BE2C (cell line): ENCODE measurements around the gene BEND2.

Source experiments
- DNase-seq: peaks from one replicate; pipeline ENCODE4 v3.0.0-alpha.2; 2020
- H3K27me3 ChIP-seq: fragments of 250-450 bp; sonication (Bioruptor Pico); 2 replicates; pipeline ENCODE4 v1.5.1; 2020; ENCODE audit warnings: mild to moderate bottlenecking
- H3K36me3 ChIP-seq: fragments of 250-450 bp; sonication (Bioruptor Pico); 2 replicates; pipeline ENCODE4 v1.5.1; 2020; ENCODE audit warnings: mild to moderate bottlenecking
- H3K4me1 ChIP-seq: fragments of 250-450 bp; sonication (Bioruptor Pico); 2 replicates; pipeline ENCODE4 v1.5.1; 2020
- H3K4me3 ChIP-seq: 2 replicates; pipeline ENCODE4 v1.5.1; 2011; ENCODE audit warnings: low read depth, low read length
- H3K9me3 ChIP-seq: fragments of 250-450 bp; sonication (Bioruptor Pico); 2 replicates; pipeline ENCODE4 v1.5.1; 2020
- TF ChIP-seq, protein P1 (sequence below): IDR thresholded peaks from 2 replicates; pipeline ENCODE4 v1.5.1; 2012; ENCODE audit warnings: mild to moderate bottlenecking, low read depth, low read length

Gene BEND2

DNA sequence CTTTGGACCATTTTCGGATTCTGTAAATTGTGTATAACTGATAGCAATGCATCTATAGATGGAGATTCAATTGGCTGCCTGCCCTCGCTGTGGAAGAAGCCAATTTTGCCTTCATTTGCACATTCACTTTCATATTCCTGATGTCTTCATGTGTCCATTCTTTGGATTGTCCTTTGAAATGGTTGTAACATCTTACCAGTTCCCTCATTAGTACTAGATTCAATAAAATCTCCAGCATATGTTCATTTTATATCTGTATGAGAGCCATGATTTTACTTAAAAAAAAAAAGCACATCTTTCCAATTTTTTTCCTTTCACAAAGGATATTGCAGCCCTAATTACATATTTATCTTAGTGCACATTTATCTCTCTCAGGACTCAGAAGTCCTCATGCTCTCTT is 61.7 kb downstream of the BEND2 start:
- TF ChIP-seq, protein P1, sequence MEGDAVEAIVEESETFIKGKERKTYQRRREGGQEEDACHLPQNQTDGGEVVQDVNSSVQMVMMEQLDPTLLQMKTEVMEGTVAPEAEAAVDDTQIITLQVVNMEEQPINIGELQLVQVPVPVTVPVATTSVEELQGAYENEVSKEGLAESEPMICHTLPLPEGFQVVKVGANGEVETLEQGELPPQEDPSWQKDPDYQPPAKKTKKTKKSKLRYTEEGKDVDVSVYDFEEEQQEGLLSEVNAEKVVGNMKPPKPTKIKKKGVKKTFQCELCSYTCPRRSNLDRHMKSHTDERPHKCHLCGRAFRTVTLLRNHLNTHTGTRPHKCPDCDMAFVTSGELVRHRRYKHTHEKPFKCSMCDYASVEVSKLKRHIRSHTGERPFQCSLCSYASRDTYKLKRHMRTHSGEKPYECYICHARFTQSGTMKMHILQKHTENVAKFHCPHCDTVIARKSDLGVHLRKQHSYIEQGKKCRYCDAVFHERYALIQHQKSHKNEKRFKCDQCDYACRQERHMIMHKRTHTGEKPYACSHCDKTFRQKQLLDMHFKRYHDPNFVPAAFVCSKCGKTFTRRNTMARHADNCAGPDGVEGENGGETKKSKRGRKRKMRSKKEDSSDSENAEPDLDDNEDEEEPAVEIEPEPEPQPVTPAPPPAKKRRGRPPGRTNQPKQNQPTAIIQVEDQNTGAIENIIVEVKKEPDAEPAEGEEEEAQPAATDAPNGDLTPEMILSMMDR: no peak

DNA sequence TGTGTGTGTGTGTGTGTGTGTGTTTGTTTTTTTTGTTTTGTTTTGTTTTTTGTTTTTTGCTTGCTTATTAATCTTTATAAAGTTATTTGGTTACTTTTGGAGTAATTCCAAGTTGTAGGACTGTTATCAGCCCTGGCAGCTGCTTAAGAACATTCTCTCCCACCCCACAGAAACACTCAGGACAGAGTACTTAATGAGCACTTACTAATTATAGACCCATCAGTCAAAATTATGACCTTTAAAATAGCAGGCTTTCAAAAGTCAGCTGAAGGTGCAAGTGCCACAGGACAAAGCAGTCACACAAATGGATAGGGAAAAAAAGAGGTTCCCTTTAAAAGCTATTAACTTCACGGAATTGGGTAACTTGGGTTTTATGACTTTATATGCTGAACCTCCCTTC is 69.0 kb downstream of the BEND2 start:
- DNase-seq: no peak
- TF ChIP-seq, protein P1: no peak
- H3K36me3 ChIP-seq: no peaks in the 10 kb centered on the region
- no peaks in the 10 kb centered on the region for H3K4me1 ChIP-seq
- H3K4me3 ChIP-seq: no peak overlapping the region
- no peaks in the 10 kb centered on the region for H3K27me3 ChIP-seq
- H3K9me3 ChIP-seq: no peaks in the 10 kb centered on the region

More for the DNA sequence above, 61.7 kb downstream of the BEND2 start:
- DNase-seq: no peak
- Histone ChIP-seq H3K36me3 (no peaks in the 10 kb centered on the region), H3K27me3 (no peaks in the 10 kb centered on the region), H3K4me3 (no peak overlapping the region), H3K9me3 (no peaks in the 10 kb centered on the region), H3K4me1 (no peaks in the 10 kb centered on the region)

DNA sequence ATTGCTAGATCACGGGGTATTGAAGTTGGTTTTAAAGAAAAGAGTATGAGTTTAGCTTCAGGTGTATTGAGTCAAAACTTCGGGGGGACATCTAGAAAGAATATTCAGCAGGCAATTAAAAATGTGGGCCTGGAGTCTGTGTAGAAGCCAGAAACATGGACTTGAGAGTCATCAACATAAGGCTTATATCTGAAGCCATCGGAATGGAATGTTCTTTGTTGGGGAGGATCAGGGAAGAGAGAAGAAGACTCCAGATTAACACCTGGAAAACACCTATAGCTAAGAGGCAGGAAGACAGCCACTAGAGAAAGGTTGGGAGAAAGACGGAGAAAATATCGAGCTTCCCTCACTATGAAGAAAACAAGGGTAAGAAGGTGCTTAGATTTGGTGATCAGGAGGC is 69.5 kb downstream of the BEND2 start:
- H3K27me3 ChIP-seq: no peaks in the 10 kb centered on the region
- no peak overlapping the region for H3K4me3 ChIP-seq
- TF ChIP-seq, protein P1: no peak
- H3K4me1 ChIP-seq: no peaks in the 10 kb centered on the region
- H3K36me3 ChIP-seq: no peaks in the 10 kb centered on the region
- no peaks in the 10 kb centered on the region for H3K9me3 ChIP-seq
- DNase-seq: no peak

DNA sequence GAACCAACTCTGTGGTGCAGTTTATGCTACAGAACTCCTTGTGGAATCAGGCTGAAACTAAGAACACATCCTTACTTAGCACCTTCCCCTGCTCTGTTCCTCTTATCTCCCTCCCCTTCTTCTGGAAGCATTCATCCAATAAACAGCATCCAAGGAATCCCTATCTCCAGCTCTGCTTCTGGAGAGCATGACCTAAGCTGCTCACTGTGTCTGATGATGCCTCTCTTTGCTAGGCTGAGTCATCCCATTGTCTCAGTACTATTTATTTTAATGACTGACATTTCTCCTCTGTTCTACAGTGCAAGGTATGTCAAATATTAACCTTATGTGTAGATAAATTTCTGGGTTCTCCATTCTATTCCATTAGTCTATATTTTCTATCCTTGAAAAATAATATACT is 71.2 kb downstream of the BEND2 start:
- no peak for DNase-seq
- Histone ChIP-seq H3K36me3 (no peaks in the 10 kb centered on the region), H3K9me3 (no peaks in the 10 kb centered on the region)

DNA sequence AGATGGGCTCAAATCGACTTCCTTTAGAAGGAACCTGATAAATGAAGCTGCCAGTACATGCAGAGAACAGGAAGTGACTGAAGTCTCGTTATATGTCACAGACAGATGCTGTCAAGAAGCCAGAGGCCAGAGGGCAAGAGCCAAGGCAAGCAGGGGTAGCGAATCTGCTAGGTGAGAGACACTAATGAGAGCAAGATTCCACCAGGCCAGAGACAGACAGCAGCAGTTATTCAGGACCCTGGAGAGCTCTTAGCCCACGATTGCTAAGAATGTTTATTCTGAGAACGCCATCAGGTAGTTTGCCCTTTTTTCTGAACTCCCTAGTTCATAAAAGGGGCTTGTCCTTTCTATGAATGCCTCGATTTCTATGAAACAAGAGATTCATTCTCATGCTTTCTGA is 73.7 kb downstream of the BEND2 start:
- H3K36me3 ChIP-seq: no peaks in the 10 kb centered on the region
- H3K4me1 ChIP-seq: no peaks in the 10 kb centered on the region
- H3K27me3 ChIP-seq: no peaks in the 10 kb centered on the region
- H3K4me3 ChIP-seq: no peak overlapping the region
- no peak for DNase-seq
- TF ChIP-seq, protein P1: no peak
- no peaks in the 10 kb centered on the region for H3K9me3 ChIP-seq

More for the DNA sequence above, 71.2 kb downstream of the BEND2 start:
- Histone ChIP-seq H3K4me1 (no peaks in the 10 kb centered on the region), H3K27me3 (no peaks in the 10 kb centered on the region), H3K4me3 (no peak overlapping the region)
- TF ChIP-seq, protein P1: no peak

DNA sequence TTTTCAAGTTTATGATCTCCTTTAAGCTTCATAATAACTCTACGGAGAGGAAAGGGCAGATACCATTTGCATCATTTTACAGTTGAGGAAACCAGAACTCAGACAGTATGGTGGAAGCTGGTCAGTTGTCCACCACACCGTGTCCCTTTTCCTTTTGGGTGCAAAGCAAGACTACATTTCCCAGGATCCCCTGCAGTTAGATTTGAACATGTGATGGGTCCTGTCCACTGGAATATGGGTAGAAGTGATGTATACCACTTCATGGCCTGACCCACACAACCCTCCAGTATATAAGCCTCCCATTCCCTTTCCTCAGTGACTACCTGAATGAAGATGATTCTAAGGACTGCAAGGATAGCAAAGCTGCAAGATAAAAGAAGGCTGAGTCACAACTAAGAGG is 74.7 kb downstream of the BEND2 start:
- H3K9me3 ChIP-seq: no peaks in the 10 kb centered on the region
- TF ChIP-seq, protein P1: no peak
- H3K27me3 ChIP-seq: no peaks in the 10 kb centered on the region
- no peak for DNase-seq
- no peaks in the 10 kb centered on the region for H3K4me1 ChIP-seq
- H3K4me3 ChIP-seq: no peak overlapping the region
- no peaks in the 10 kb centered on the region for H3K36me3 ChIP-seq
